Lower leg skin (tissue), 4 donors: Measurements from ENCODE around the gene FGF18. TPM values are rescaled to one million over a fixed set of nuclear protein-coding genes. Genes with fewer than 3 reads are reported as not detected.

ENCODE experiments used
- DNase-seq, 2 donors: peaks; one replicate each; pipeline ENCODE4 v3.0.0-alpha.2; 2019; ENCODE audit warnings: low spot score in 2 of 2
- H3K4me3 ChIP-seq: fragments of 200-600 bp; sonication (generic); 2 replicates; pipeline ENCODE4 v1.5.1; 2017; ENCODE audit warnings: mild to moderate bottlenecking, low read depth; ENCODE audit not compliant: poor library complexity, severe bottlenecking
- CTCF ChIP-seq, 3 donors: fragments of 450-650 bp; IDR thresholded peaks; one replicate each; pipeline ENCODE4 v1.5.1; 2016; ENCODE audit warnings: antibody characterized with exemption in 3 of 3, mild to moderate bottlenecking in 3 of 3, moderate library complexity in 2 of 3
- POLR2A ChIP-seq, 2 donors: fragments of 450-650 bp; IDR thresholded peaks; one replicate each; pipeline ENCODE4 v1.6.1; 2016 to 2017; ENCODE audit warnings: antibody characterized with exemption in 2 of 2, mild to moderate bottlenecking in 1 of 2, moderate library complexity in 1 of 2
- WGBS, 2 donors: methylation state at CpG; one replicate each; pipeline ENCODE4 v1.1.5; 2018; 5-methylcytosine and 5-hydroxymethylcytosine counted together
- intact Hi-C: fragments of 100-400 bp; cut with DNase I; formaldehyde crosslinking; loops from one replicate; pipeline ENCODE4 v1.15.0; 2023; ENCODE audit warnings: low total_unique reads
- total RNA-seq, 4 donors: library from RNA; depleted of rRNA; stranded (reverse); fragments of >200 nt; gene quantifications; one replicate each; pipeline ENCODE4 v1.1.0, GENCODE V29; 2016

Gene FGF18
- total RNA-seq, 4 donors from 2014 or later = 0.27 to 2.5 TPM; not detected in 2

GRCh38 chr5:171424726-171425125 is 5.3 kb downstream of the FGF18 start:
- peak in 1 of 2 donors; percentile 68 for DNase-seq
- 47 to 63% methylated on average over 5 of the region's 5 CpGs for WGBS, 2 donors
- intact Hi-C loops = loop anchor here (5.0 kb wide), 1 partner anchor 483 kb away; no protein-coding TSS in a partner anchor
- TF ChIP-seq CTCF (IDR thresholded peaks at IDR 0.05) (no peak), POLR2A (IDR thresholded peaks at IDR 0.05) (no peak)
- H3K4me3 ChIP-seq = no peak overlapping the region

GRCh38 chr5:171425596-171426244 is 6.3 kb downstream of the FGF18 start:
- no peak overlapping the region for H3K4me3 ChIP-seq
- peak in 1 of 2 donors; percentile 49 for DNase-seq
- intact Hi-C loops = no loop called here
- TF ChIP-seq CTCF (IDR thresholded peaks at IDR 0.05) = no peak
- no peak for TF ChIP-seq POLR2A (IDR thresholded peaks at IDR 0.05)
- WGBS, 2 donors = 90 to 93% methylated on average over 14 of the region's 14 CpGs

GRCh38 chr5:171426266-171426665 is 6.8 kb downstream of the FGF18 start:
- intact Hi-C loops = no loop called here
- DNase-seq = peak in 1 of 2 donors; percentile 36
- TF ChIP-seq CTCF (IDR thresholded peaks at IDR 0.05) (no peak), POLR2A (IDR thresholded peaks at IDR 0.05) (no peak)
- H3K4me3 ChIP-seq = no peak overlapping the region
- WGBS, 2 donors = 80 to 93% methylated on average over 4 of the region's 4 CpGs

- TF ChIP-seq CTCF (IDR thresholded peaks at IDR 0.05) = no peak
- no peak for TF ChIP-seq POLR2A (IDR thresholded peaks at IDR 0.05)
- WGBS, 2 donors = 90 to 96% methylated on average over 9 of the region's 9 CpGs
- intact Hi-C loops = no loop called here
- H3K4me3 ChIP-seq = no peak overlapping the region
- peak in 1 of 2 donors; percentile 10 for DNase-seq
Measured at GRCh38 chr5:171426680-171427079, 7.2 kb downstream of the FGF18 start.

GRCh38 chr5:171427318-171428167 is 8.1 kb downstream of the FGF18 start:
- intact Hi-C loops = no loop called here
- DNase-seq = peak in 1 of 2 donors; percentile 70
- no peak overlapping the region for H3K4me3 ChIP-seq
- TF ChIP-seq POLR2A (IDR thresholded peaks at IDR 0.05) = no peak
- TF ChIP-seq CTCF (IDR thresholded peaks at IDR 0.05) = no peak
- WGBS, 2 donors = 87 to 94% methylated on average over 20 of the region's 20 CpGs
